Activated CD4-positive, CD25-positive, alpha-beta regulatory T cell treated with anti-CD3 and anti-CD28 coated beads, Interleukin-2, amount 50 U/mL, for 16 hours (primary cell): Measurements from ENCODE around the gene AP4M1.
"Not testable (repeated sequence)": the region's sequence is repeated elsewhere in the genome, so short reads cannot be mapped to it uniquely, and the experiment has no call there.

Experiments
- DNase-seq: peaks from one replicate; pipeline ENCODE4 v3.0.0-alpha.2; 2020; ENCODE audit warnings: low read depth, low spot score

Gene AP4M1

DNA sequence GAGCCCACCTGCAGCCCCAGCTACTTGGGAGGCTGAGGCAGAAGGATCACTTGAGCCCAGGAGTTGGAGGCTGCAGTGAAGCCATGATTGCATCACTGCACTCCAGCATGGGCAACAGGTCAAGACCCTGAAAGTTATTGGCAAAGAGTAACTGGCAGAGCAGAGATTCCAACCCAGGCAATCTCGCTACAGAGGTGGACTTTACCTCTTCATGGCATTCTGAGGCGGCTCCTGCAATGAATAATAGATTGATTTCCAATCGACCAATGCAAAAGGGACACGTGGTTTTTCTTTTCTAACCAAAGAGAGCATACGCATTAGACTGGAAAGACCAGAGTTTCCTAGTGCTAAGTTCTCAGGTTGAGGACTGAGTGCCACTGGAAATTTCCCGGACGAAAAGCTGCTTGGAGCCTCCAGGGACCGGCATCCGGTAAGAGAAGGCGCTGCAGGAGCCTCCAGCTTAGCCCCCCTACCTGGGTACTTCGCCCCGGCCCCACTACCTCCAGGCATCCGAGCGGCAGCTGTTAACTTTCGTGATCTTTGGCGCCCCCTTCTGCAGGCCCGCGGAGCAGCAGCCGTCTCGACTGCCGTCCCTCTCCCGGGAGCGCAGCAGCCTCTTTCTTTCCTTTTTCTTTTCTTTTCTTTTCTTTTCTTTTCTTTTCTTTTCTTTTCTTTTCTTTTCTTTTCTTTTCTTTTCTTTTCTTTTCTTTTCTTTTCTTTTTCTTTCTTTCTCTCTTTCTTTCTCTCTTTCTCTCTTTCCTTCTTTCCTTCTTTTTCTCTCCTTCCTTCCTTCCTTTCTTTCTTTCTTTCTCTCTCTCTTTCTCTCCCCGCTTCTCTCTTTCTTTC is 29.4 kb downstream of the AP4M1 start:
- DNase-seq, result peak; percentile 53

DNA sequence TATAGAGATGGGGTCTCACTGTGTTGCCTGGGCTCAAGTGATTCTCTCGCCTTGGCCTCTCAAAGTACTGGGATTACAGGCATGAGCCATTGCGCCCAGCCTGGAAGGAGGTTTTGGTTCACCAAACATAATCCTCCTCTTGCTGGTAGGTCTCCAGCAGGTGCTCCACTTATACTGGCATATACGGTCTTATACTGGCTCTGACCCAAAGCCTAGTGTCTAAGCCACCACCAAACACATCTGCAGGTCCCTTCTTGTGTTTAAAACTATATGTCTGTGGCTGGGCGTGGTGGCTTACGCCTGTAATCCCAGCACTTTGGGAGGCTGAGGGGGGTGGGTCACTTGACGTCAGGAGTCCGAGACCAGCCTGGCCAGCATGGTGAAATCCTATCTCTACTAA is 30.7 kb downstream of the AP4M1 start:
- no peak for DNase-seq

DNA sequence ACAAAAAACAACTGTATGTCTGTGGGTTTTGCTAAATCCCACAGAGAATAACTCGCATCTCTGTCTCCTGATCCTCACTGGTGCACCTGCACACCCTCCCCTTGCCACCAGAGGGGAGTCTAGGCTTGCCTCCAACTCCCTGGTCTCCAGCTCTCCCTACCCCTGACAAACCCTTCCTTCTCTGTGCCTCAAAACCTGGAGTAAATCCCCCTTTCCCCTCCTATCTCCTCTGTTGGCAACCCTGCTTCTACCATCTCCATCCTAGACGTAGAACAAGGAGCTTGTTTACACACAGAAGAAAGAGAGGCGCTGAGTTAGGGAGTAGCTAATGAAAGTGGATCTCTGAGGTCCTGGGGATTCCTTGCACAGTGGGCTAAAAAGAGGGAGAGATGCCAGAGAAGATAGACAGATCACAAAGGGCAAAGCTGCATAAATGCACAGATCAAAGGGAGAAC is 31.3 kb downstream of the AP4M1 start:
- no peak for DNase-seq

DNA sequence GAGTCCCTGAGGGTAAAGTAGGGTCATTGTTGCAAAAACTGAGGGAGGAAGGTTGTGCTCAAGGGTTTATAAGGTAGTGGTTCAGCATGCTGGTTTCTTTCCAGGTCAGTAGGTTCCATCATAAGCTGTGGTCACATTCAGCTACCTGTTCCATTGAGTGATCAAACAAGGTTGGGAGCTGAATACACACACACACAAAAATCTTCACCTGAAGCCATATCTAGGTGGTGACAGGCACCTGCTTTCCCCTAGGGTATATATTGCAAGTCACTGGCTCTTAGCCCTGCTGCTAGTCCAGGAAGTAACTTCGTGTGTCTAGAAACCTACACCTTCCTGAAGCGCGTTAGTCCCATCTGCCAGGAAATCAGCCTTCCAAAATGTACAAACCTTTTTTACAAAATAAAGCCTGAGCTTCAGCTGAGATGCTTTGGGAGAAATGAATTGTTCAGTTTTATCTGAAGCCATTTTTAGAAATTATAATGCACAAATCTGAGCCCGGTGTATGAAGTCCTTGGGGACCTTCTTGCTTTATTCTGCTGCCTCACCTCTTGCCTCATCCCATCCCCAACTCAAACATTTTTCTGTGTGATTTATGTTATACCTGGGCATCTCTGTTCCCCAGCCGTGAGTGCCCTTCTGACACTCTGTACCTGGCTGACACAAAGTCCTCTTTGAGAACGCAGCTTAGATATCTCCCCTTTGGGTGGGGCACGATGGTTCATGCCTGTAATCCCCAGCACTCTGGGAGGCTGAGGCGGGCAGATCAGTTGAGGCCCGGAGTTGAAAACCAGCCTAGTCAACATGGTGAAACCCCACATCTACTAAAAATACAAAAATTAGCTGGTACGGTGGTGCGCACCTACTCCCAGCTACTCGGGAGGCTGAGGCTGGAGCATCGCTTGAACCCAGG is 36.7 kb downstream of the AP4M1 start:
- no peak for DNase-seq

DNA sequence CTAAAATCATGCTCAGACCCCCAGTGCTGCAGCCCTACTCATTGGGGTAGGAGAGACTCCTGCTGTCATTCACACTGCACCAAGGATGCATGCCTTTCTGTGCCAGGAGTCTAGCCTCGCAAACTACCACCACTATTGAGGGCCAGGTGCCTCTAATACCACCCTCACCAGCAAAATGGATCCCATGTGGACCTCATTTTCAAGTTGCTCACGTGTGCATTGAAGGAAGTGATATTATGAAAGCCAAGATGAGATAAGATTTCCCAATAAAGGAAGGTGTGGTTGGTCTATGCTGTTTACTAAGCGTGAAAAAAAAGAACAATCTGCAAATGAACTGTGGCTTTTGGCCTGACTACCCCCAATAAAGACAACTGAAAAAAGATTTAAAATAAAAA is 40.1 kb downstream of the AP4M1 start:
- DNase-seq, result no peak

DNA sequence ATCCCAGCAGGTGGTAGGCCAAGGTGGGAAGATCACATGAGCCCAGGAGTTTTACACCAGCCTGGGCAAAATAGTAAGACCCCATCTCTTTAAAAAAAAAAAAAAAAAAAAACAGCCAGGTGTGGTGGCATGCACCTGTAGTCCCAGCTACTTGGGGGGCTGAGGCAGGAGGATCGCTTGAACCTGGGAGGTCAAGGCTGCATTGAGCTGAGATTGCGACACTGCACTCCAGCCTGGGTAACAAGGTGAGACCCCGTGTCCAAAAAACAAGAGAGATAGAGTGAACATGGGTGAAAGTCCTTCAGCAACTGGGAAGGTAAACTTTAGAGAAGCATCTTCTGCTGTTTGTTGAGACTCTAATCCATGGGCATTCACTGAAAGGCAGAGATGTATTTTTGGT is 41.0 kb downstream of the AP4M1 start:
- no peak for DNase-seq

DNA sequence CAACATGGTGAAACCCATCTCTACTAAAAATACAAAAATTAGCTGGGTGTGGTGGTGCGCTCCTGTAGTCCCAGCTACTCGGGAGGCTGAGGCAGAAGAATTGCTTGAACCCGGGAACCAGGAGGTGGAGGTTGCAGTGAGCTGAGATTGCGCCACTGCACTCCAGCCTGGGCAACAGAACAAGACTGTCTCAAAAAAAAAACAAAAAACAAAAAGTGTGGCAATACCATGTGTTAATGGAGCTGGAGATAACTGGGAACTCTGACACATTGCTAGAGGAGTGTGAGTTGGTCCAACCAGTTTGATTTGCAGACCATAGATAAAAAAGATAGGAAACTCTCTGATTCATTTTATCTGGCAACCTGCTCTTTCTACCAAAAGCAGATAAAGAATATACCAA is 44.9 kb downstream of the AP4M1 start:
- DNase-seq, result not testable (repeated sequence)

DNA sequence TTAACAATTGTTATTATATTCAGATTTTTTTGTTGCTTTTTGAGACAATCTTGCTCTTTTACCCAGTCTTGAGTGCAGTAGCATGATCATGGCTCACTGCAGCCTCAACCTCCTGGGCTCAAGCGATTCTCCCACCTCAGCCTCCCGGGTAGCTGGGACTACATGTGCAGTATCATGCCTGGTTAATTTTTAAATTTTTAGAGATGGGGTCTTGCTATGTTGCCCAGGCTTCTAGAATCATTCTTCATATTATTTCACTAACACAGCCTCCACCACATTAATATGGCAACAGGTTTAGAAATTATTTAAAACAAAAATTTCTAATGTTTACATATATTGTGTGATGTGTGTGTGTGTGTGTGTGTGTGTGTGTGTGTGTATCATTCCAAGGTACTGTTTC is 45.8 kb downstream of the AP4M1 start:
- DNase-seq, result no peak

DNA sequence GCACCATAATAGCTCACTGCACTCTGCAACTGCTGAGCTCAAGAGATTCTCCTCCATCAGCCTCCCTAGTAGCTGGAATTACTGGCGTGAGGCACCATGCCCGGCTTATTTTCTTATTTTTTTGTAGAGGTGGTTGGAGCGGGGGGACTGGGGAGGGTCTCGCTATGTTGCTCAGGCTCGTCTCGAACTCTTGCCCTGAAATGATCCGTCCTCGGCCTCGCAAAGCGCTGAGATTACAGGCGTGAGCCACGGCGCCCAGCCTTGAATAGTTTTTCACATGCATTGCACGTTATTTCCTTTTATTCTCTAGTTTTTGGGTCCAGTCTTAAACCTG is 46.7 kb downstream of the AP4M1 start:
- no peak for DNase-seq

DNA sequence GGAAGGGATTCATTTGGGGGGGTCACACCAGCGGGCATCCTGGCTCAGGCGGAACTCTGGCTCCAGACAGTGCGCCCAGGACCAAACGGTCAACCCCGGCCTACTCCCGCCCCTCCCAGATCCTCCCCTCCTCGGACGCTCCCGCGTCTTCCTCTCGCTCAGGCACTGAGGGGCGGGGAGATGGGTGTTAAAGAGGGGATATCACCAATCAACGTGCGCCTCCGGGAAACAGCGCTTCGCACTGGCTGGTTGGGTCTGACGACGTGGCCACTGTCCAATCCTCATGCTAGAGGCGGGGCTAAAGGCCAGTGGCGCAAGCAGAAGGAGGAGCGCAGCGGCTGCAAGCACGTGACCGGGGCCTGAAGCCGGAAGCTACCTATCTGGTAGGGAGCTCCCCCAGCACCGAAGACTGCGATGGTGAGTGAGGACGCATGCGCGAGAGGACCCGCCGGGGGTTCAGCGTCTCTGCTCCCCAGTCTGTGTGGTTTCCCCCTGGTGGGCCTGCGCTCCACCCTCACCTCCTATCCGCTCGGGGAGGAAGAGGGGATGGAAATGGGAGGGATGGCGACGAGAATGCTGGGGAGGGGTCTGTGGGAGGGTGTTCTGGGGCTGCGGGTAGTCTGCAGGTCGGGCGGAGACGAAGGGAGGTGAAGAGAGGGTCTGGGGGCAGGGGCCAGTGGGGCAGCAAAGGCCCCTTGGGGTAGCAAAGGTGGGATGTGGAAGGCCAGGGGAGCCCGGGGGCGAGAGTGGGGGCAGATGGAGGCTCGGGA is 47.3 kb downstream of the AP4M1 start, which contains the start of gene LAMTOR4:
Gene LAMTOR4 (plus strand): TSS at position 360 of the 770 bp plus-strand sequence. CDS start 55 bp downstream, at position 415.
- DNase-seq, result peak; percentile 96

DNA sequence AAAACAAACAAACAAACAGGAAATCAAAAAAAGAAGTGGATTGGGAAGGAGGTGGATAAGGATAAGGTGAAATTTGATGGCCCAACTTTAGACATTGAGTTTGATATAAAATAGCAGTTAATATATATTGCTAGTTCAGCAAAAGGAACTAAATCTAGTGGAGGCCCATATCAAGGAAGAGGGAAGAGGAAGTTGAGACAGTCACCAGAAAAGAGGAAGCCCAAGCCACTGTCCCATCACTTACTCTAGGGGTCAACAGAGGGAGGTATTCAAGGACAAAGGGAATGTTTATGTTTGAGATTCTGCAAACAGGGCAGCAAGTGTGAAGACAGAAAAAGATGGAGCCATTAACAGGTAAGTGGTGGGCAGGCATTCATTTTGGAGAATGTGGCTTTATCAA is 51.0 kb downstream of the AP4M1 start:
- no peak for DNase-seq

DNA sequence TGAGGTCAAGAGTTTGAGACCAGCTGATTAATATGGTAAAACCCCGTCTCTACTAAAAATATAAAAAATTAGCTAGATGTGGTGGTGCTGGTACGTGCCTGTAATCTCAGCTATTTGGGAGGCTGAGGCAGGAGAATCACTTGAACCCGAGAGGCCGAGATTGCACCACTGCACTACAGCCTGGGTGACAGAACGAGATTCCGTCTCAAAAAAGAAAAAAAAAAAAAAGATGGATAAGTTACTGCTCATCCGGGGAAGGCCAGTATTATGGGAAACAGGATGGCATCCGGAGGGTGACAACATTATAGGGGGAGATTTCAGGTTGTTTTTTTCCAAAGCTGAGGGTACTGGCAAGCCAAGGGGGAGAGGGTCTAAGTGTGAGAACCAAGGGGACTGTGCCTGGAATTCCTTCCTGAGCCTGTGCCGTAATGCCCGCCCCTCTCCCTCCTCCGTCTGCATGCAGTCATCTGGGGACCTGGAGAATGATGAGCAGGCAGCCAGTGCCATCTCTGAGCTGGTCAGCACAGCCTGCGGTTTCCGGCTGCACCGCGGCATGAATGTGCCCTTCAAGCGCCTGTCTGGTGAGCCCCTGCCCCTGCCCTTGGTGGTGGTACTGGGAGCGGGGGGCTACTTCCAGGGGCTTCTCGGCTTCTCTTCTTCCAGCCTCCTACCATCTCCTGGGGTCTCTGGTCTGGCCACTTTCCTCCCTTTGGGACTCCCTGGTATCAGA is 51.7 kb downstream of the AP4M1 start:
- DNase-seq, result no peak

DNA sequence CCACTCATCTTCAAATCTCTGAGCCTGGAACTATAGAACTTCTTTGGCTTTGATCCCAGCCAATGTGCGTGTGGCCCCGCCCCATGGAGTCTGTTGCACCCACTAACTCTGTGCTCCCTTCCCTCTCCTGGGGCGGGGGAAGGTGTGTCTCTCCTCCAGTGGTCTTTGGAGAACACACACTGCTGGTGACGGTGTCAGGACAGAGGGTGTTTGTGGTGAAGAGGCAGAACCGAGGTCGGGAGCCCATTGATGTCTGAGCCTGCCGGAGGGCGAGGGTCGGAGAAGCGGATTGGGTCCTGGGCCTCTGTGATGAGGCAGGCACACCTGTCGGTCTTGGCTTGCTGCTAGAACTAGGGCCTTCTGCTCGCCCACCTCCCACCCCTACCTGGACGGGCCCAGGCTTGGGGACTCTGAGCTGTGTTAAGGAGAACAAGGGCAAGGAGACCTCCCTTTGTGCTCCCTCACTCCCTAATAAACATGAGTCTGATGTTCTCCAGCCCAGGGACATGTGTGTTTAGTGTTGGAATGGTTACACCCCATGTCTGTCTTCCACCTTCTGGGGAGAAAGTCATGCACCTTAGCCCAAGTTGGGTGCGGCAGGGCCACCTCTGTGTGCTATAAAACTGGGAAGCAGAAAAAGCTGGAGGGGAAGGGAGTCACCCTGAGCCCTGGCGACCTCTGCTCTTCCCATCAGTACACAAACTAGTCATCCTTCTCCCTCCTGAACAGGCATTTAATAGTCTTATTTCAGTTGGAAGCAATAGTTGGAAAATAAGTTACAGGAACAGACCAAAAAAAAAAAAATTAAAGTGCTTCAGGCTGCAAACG is 52.5 kb downstream of the AP4M1 start:
- no peak for DNase-seq

DNA sequence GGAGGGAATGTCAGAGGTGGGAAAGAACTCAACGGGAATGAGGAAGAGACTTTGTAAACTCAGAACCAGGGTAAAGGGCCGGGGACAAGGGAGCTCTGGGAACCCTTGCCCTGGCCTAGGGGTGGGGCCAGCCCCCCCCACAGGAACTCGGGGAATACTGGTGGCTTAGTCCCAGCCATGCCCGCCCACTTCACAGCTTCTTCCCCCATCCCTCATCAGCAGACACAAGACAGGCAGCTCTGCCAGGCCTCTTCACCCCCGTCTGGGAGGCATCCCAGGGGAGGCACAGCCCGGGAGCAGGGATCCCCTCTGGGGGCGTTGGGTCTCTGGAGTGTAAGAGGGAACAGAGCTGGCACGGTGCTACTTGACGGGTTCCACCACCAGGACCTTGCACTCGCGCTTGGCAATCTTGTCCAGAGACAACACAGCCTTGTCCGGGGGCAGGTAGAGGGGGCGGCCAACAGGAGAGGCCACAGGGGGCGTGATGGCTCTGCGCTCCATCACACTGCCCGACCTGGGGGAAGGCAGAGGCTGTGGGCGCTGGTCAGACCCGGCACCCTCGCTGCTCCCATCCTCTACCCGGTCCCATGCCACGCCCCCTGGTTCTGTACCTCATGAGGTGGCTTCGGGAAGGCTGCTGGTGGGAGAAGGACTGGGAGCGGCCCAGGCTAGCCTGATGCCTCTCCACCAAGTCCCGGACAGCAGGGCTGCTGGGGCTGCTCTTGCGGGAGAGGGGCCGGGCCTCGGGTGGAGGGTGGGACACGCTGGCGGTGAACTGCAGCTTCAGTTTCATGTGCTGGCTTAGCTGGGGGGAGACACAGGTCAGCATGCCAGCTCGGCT is 53.4 kb downstream of the AP4M1 start:
- no peak for DNase-seq

DNA sequence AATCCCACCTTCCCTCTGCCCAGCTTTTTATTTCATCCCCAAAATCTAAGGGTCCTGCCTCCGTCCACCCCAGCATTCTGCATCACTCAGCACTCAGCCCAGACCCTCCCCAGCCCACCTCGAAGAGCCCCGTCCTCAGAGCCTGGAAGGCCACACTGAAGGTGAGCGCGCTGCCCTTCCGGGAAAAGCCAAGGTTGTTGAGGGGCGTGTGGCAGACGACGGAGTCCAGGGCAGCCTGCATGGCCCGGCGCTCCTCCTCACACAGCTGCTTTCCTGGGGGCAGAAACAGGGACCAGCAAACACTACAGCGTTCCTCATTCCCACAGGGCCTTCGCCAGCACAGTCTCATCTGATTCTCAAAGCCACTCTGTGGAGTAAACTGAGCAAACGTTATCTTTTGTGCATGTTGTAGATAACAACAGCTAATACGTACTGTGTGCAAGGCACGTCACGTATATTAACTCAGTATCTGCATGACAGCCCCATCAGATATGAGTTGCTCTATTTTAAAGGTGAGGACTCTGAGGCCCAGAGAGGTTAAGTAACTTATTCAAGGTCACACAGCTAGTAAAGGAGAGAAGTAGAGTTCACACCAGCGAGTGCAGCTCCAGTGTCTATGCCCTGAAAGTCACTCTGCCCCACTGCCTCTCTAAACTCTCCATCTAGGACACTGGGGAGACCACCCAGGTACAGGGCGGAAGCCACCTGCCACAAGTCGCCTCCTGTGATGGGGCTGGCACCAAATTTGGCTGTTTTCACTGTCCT is 54.3 kb downstream of the AP4M1 start:
- DNase-seq, result no peak

DNA sequence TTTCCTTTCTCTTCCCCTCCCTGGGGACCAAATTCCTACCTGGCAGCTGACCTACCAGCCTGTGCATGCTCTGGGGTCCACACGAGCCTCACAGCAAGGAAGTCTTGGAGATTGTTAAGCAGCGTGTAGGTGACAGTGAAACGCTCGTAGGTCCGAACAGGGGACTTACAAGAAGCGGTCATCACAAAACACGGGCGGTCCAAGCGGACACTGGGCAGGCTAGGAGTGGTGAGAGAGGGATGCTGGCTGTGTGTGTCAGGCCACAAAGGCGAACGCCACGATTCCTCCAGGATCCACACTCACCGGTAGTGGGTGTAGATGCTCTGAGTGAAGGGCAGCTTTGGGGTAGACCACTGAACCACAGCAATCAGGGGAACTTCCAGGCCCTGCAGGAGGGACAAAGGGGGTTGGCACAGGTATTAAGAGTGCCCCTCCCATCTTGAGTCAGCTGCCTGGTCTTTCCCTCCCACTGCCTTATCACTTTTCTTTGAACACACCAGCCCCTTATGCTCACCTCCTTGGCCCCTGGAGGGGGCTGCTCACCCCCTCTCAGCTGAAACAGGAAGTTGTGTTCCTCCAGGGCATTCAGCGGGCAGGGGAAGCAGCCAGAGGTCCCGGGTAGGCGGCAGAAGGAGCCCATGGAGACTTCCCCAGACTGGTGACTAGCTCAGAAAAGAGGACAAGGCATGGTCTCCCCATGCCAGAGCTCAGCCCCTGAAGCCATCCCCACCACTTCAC is 55.1 kb downstream of the AP4M1 start:
- no peak for DNase-seq

DNA sequence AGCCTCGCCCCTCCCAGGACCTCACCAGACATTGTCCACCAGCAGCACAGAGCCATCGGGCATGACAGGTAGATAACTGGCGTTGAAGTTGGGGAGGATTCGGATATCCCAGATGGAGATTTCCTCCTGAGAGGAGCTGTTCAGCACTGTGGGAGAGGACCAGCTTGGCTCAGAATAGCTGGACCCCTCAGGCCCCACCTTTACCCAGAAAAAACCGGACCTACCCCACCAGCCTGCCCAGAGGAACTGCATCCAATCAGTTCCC is 55.6 kb downstream of the AP4M1 start:
- DNase-seq, result no peak
